B cell (primary cell): ENCODE data around the gene H2BK1. TPM values are rescaled to one million over a fixed set of nuclear protein-coding genes. Genes with fewer than 3 reads are reported as not detected.

Source experiments
- ATAC-seq: fragments of 200-7000 bp; cut with Tn5 transposase; one replicate; pipeline ENCODE4 v1.10.0; 2021; ENCODE audit warnings: low read depth, mild to moderate bottlenecking, moderate number of reproducible peaks, moderate library complexity
- CTCF ChIA-PET: fragments of 350-600 bp; sonication (Branson Sonifier 250); formaldehyde crosslinking; loops from one replicate; lab custom pipeline; 2021; ENCODE audit warnings: antibody characterized with exemption, inconsistent platforms; lab: Charles Lee
- POLR2A ChIA-PET: fragments of 350-600 bp; sonication (Branson Sonifier 250); formaldehyde crosslinking; loops from one replicate; lab custom pipeline; 2021; ENCODE audit warnings: antibody characterized with exemption; lab: Charles Lee
- DNase-seq: peaks from one replicate; pipeline ENCODE4 v3.0.0; 2013
- H2AFZ ChIP-seq: 2 replicates; pipeline ENCODE4 v1.6.1; 2012; ENCODE audit warnings: mild to moderate bottlenecking, low read depth, low read length; ENCODE audit not compliant: insufficient read depth, poor library complexity, severe bottlenecking
- H3K27ac ChIP-seq, 2 donors: 1 replicate in 1 of 2; 2 replicates in 1 of 2; pipeline ENCODE4 v1.5.1; 2012 to 2013; ENCODE audit warnings: low read length in 2 of 2, mild to moderate bottlenecking in 2 of 2, moderate library complexity in 1 of 2
- H3K27me3 ChIP-seq, 4 experiments: fragments of 200-600 bp in 1 of 4; sonication (generic) in 1 of 4; replicated peaks in 1 of 4; 1 replicate in 2 of 4; 2 replicates in 2 of 4; pipeline versions ENCODE4 v1.6.1 to v1.7.0; 2013 to 2016; ENCODE audit warnings: low read length in 3 of 4, mild to moderate bottlenecking in 2 of 4, mixed read lengths in 1 of 4, moderate library complexity in 1 of 4; ENCODE audit not compliant: insufficient read depth in 4 of 4, control insufficient read depth in 3 of 4; ENCODE audit errors: control extremely low read depth in 1 of 4
- H3K36me3 ChIP-seq, 2 experiments: replicated peaks in 1 of 2; 1 replicate in 1 of 2; 2 replicates in 1 of 2; pipeline versions ENCODE4 v1.6.1 to v1.7.1; 2013; ENCODE audit warnings: low read length in 1 of 2; ENCODE audit not compliant: insufficient read depth in 2 of 2, control insufficient read depth in 1 of 2; ENCODE audit errors: control extremely low read depth in 1 of 2, extremely low read depth in 1 of 2
- H3K4me1 ChIP-seq, 2 donors: fragments of 200-600 bp in 1 of 2; sonication (generic) in 1 of 2; 1 replicate in 1 of 2; 2 replicates in 1 of 2; pipeline versions ENCODE4 v1.5.1 to v1.6.1; 2013 to 2017; ENCODE audit warnings: low read length in 2 of 2; ENCODE audit not compliant: control insufficient read depth in 2 of 2, insufficient read depth in 2 of 2
- H3K4me2 ChIP-seq: replicated peaks from 2 replicates; pipeline ENCODE3; 2012; ENCODE audit warnings: mild to moderate bottlenecking, low read depth, low read length; ENCODE audit not compliant: poor library complexity, severe bottlenecking
- H3K4me3 ChIP-seq, 5 experiments: fragments of 200-600 bp in 1 of 5; sonication (generic) in 1 of 5; 1 replicate in 3 of 5; 2 replicates in 2 of 5; pipeline versions ENCODE4 v1.5.1 to v1.7.0; 2011 to 2016; ENCODE audit warnings: low read length in 4 of 5, mild to moderate bottlenecking in 4 of 5, low read depth in 2 of 5, control low read depth in 1 of 5, moderate library complexity in 1 of 5; ENCODE audit not compliant: insufficient read depth in 1 of 5; ENCODE audit errors: control extremely low read depth in 1 of 5, extremely low read depth in 1 of 5
- H3K79me2 ChIP-seq: fragments of 200-600 bp; sonication (generic); one replicate; pipeline ENCODE4 v1.6.0; 2016; ENCODE audit warnings: low read length; ENCODE audit not compliant: control insufficient read depth, insufficient read depth
- H3K9ac ChIP-seq: fragments of 200-600 bp; sonication (generic); 2 replicates; pipeline ENCODE4 v1.6.1; 2017; ENCODE audit warnings: mild to moderate bottlenecking, low read length, moderate library complexity
- H3K9me3 ChIP-seq, 3 donors: one replicate each; pipeline versions ENCODE4 v1.6.1 to v1.7.1; 2013; ENCODE audit warnings: low read length in 2 of 3; ENCODE audit not compliant: control insufficient read depth in 2 of 3, insufficient read depth in 1 of 3; ENCODE audit errors: control extremely low read depth in 1 of 3
- H4K20me1 ChIP-seq: 2 replicates; pipeline ENCODE4 v1.6.0; 2012; ENCODE audit warnings: mild to moderate bottlenecking, low read length; ENCODE audit not compliant: insufficient read depth, control insufficient read depth, poor library complexity, severe bottlenecking
- H3K27ac Mint-ChIP-seq: one replicate; pipeline ENCODE4 v1.8.0; 2021; ENCODE audit warnings: mixed read lengths
- H3K27me3 Mint-ChIP-seq: one replicate; pipeline ENCODE4 v1.8.0; 2021; ENCODE audit warnings: mixed read lengths
- H3K4me1 Mint-ChIP-seq: one replicate; pipeline ENCODE4 v1.8.0; 2021; ENCODE audit warnings: mixed read lengths
- H3K4me3 Mint-ChIP-seq: one replicate; pipeline ENCODE4 v1.8.0; 2021; ENCODE audit warnings: mixed read lengths
- H3K9me3 Mint-ChIP-seq: one replicate; pipeline ENCODE4 v1.8.0; 2022; ENCODE audit warnings: mixed read lengths; ENCODE audit not compliant: insufficient read depth
- EZH2 ChIP-seq: IDR thresholded peaks from 2 replicates; pipeline ENCODE4 v1.6.1; 2012; ENCODE audit warnings: borderline replicate concordance, low read depth, mild to moderate bottlenecking, moderate library complexity, low read length; ENCODE audit not compliant: insufficient read depth, poor library complexity, severe bottlenecking
- WGBS: methylation state at CpG from one replicate; pipeline ENCODE4 v1.1.5; 2013; ENCODE audit warnings: missing lambda C conversion rate; ENCODE audit not compliant: insufficient coverage; 5-methylcytosine and 5-hydroxymethylcytosine counted together
- intact Hi-C: fragments of 100-400 bp; cut with micrococcal nuclease; formaldehyde crosslinking; loops from one replicate; pipeline ENCODE4 v1.10.0; 2022
- polyA plus RNA-seq: library from polyadenylated mRNA; depleted of rRNA; stranded (reverse); fragments of >200 nt; gene quantifications from 2 replicates; pipeline ENCODE4 v1.2.3, GENCODE V29; 2012
- total RNA-seq, 2 donors: library from RNA; stranded (reverse); fragments of 120-200 nt in 1 of 2; gene quantifications; 1 replicate in 1 of 2; 2 replicates in 1 of 2; pipeline versions ENCODE4 v1.2.3 to v1.2.4, GENCODE V29; 2013 to 2022
- TF ChIP-seq, protein P1 (sequence below): fragments of 200-600 bp; IDR thresholded peaks from one replicate; pipeline ENCODE4 v1.8.0; 2022; ENCODE audit warnings: antibody characterized with exemption, mild to moderate bottlenecking

H2BK1 gene
- total and polyA plus RNA-seq, 2 donors (not counting 1 experiment from before 2014, with no cell fraction given) = 4.2 TPM; not detected in 1

DNA sequence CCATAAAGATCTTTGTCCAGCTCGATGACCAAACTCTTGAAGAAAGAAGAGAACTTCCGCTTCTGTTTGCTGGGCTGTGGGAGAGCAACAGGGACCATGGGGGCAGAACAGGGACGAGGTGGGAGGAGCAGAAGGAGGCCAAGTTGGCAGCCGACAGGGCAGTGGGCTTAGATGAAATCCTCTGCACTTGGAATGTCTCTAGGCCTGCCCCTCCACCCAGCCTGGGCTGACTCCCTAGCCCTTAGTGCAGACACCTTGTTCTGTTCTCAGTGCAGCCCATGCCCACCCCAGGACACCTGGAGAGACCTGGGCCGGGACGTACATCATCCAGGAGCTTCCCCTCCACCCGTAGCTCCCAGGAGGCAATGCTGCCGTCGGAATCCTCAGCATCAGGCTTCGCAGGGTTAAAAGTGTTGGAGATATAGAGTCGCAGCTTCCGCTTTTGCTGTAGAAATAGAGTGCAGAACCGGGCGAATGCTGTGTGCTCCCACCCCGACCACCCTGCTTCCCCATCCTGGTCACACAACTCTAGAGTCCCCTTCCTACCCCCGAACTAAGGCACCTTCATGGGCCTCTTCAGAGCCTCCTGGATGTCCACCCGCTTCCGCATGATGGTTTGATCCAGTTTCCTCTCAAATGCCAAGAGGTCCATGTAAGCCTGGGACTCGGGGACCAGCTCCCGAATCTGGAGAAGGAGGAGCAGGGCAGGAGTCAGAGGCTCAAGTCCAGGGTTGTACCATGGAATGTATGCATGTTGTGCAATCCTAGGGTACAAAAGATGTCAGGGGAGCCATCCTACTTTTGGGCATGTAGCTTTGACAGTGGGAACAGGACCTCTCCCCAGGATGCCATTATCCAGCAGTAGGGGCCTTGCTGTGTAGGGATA lies 32.1 kb upstream of the H2BK1 start:
- intact Hi-C loops = loop anchor here (1.0 kb wide), 1 partner anchor 15 kb away; the partner anchor contains the start of gene ABCF2
- CTCF ChIA-PET = interaction anchor here (1.2 to 4.2 kb wide), 4 partner anchors 10 to 77 kb away, joined by 3 to 34 read pairs (median 6); partner anchors contain the start of gene ABCF2
- H2AFZ ChIP-seq = peak overlapping the region; percentile 64
- no peak overlapping the region for H3K27ac ChIP-seq
- H3K4me3 Mint-ChIP-seq = peak overlapping the region; percentile 29
- H3K27me3 ChIP-seq = peaks cover 0 to 31% (median 12%) of the 10 kb centered on the region in 4 experiments
- peak overlapping the region; percentile 99 for H3K4me2 ChIP-seq
- H3K4me1 ChIP-seq = peaks cover 31 to 34% of the 10 kb centered on the region in 2 donors
- no peak overlapping the region for H3K9ac ChIP-seq
- H3K4me3 ChIP-seq = no peak overlapping the region
- WGBS = 79% methylated on average over 16 of the region's 20 CpGs
- no peaks in the 10 kb centered on the region for H3K79me2 ChIP-seq
- no peaks in the 10 kb centered on the region for H3K9me3 Mint-ChIP-seq
- peaks cover 15% of the 10 kb centered on the region for H4K20me1 ChIP-seq
- H3K4me1 Mint-ChIP-seq = peaks cover 29% of the 10 kb centered on the region
- DNase-seq (no peak), ATAC-seq (no peak)
- POLR2A ChIA-PET = interaction anchor here (1.5 kb wide), 1 partner anchor 10 kb away, joined by 3 read pairs; the partner anchor contains the start of gene CHPF2
- peaks cover 0 to 19% (median 0%) of the 10 kb centered on the region in 3 donors for H3K9me3 ChIP-seq
- no peak for TF ChIP-seq EZH2
- TF ChIP-seq, protein P1, sequence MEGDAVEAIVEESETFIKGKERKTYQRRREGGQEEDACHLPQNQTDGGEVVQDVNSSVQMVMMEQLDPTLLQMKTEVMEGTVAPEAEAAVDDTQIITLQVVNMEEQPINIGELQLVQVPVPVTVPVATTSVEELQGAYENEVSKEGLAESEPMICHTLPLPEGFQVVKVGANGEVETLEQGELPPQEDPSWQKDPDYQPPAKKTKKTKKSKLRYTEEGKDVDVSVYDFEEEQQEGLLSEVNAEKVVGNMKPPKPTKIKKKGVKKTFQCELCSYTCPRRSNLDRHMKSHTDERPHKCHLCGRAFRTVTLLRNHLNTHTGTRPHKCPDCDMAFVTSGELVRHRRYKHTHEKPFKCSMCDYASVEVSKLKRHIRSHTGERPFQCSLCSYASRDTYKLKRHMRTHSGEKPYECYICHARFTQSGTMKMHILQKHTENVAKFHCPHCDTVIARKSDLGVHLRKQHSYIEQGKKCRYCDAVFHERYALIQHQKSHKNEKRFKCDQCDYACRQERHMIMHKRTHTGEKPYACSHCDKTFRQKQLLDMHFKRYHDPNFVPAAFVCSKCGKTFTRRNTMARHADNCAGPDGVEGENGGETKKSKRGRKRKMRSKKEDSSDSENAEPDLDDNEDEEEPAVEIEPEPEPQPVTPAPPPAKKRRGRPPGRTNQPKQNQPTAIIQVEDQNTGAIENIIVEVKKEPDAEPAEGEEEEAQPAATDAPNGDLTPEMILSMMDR = no peak
- H3K36me3 ChIP-seq = peaks cover 0 to 7% of the 10 kb centered on the region in 2 experiments
- no peak overlapping the region for H3K27ac Mint-ChIP-seq
- peaks cover 7% of the 10 kb centered on the region for H3K27me3 Mint-ChIP-seq
